ENCODE data around the gene RGS12. TPM values are rescaled to one million over a fixed set of nuclear protein-coding genes. Genes with fewer than 3 reads are reported as not detected.

Gene RGS12
- total RNA-seq, 1 donor from 2014 or later, result 81.9 TPM

DNA sequence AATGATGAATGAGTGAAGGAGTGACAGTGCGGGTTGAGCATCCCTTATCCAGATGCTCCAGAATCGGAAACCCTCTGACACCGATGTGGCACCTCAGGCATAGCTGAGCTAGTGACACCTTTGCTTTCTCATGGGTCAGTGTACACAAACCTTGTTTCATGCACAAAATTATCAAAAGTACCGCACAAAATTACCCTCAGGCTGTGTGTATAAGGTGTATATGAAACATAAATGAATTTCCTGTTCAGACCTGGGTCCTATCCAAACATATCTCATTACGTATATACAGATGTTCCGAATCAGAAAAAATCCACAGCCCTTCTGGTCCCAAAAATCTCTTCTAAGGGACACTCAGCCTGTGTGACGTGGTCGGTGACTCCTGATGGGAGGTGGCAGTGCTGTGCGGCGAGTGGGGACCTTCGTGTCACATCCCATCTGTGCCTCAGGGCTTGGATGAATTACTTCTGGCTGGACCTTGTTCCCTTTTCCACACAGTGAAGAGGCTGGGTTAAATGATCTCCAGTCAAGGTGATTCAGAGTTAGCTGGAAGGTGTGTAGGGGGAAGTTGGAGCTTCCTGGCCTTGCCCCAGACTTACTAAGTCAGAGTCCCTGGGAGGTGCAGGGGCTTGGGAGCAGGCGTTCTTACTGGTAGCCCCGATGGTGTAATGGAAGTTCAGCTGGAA, 18.8 kb downstream of the RGS12 start:
- no peak overlapping the region for H3K4me3 Mint-ChIP-seq
- H3K9me3 Mint-ChIP-seq, result no peaks in the 10 kb centered on the region
- peak in 1 of 2 experiments; percentile 7 for DNase-seq (ENCODE audit: low spot score in 2 of 2, unreplicated experiment in 2 of 2)

DNA sequence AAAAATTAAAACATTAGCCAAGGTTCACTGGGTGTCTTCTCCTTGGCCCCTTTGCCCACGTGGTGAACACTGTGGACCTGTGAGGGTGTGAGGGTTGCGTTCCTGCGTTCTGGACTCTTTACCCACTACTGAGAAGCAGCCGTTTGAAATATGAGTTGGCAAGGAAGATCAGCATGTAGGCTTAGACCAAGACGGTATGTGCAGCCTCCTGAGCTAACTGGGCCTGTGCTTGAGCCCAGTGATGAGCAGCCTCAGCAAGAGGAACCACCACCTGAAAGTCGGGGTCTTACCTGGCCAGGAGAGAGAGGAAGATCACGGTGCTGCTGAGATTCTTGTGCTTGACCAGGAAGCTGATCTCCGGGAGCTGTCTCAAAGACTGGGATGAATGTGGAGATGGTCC, 19.5 kb downstream of the RGS12 start:
- peak in 1 of 2 experiments; percentile 13 for DNase-seq (ENCODE audit: low spot score in 2 of 2, unreplicated experiment in 2 of 2)
- Mint-ChIP-seq H3K27ac (no peak overlapping the region), H3K4me3 (no peak overlapping the region), H3K36me3 (peaks cover 12% of the 10 kb centered on the region), H3K27me3 (ENCODE audit: low read depth) (no peaks in the 10 kb centered on the region), H3K9me3 (no peaks in the 10 kb centered on the region), H3K4me1 (peaks cover 6% of the 10 kb centered on the region)
- TF ChIP-seq, protein P1, sequence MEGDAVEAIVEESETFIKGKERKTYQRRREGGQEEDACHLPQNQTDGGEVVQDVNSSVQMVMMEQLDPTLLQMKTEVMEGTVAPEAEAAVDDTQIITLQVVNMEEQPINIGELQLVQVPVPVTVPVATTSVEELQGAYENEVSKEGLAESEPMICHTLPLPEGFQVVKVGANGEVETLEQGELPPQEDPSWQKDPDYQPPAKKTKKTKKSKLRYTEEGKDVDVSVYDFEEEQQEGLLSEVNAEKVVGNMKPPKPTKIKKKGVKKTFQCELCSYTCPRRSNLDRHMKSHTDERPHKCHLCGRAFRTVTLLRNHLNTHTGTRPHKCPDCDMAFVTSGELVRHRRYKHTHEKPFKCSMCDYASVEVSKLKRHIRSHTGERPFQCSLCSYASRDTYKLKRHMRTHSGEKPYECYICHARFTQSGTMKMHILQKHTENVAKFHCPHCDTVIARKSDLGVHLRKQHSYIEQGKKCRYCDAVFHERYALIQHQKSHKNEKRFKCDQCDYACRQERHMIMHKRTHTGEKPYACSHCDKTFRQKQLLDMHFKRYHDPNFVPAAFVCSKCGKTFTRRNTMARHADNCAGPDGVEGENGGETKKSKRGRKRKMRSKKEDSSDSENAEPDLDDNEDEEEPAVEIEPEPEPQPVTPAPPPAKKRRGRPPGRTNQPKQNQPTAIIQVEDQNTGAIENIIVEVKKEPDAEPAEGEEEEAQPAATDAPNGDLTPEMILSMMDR (IDR thresholded peaks at IDR 0.05; ENCODE audit: unreplicated experiment), result no peak

More for the DNA sequence above, 18.8 kb downstream of the RGS12 start:
- TF ChIP-seq, protein P1 (IDR thresholded peaks at IDR 0.05; ENCODE audit: unreplicated experiment), result no peak
- peaks cover 6% of the 10 kb centered on the region for H3K4me1 Mint-ChIP-seq
- H3K36me3 Mint-ChIP-seq, result peaks cover 8% of the 10 kb centered on the region
- H3K27ac Mint-ChIP-seq, result no peak overlapping the region
- no peaks in the 10 kb centered on the region for H3K27me3 Mint-ChIP-seq (ENCODE audit: low read depth)

DNA sequence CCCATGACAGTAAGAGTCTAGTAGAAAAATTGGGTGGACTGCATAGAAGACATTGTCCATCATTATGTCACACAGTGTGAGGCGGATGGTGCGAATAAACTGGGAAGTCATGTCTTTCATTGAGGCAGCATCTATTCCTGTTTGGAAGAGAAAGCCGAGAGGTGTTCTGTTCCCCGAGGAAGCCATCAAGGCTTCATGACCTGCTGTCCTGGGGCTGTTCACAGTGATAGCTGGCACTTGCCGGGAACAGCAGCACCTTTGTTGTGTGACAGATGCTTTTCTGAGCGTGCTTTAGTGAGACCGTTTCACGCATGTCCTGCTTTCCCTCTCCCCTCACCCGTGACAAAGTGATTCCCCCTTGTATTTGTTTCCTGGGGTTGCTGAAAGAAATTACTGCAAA, 20.3 kb downstream of the RGS12 start:
- H3K4me3 Mint-ChIP-seq, result no peak overlapping the region

DNA sequence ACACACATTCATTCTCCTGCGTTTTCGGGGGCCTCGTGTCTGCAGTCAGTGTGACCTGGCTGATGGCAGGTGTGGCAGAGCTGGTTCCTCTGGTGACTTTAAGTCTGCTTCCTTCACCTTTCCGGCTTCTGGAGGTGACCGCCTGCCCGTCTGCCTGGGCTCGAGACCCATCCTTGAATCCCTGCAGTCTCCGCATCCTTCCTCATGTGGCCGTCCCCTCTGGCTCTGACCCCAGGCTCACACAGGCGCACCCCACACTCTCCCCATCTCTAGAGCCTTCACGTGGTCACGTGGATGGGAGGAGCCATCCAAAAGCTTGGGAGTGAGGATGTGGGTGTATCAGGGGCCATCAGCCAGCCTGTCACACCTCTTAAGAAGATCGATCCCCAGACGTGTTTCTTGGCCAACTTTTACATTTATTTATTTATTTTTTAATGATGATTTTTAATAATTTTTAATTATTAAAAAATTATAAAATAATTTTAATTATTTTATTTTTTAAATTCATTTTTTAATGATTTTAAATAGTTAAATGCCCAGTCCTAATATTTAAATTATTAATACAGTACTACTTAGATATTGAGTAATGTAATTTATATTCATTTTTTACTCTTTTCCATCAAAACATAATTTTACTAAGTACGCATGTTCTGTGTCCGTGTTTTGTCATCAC, 20.9 kb downstream of the RGS12 start:
- no peak overlapping the region for H3K27ac Mint-ChIP-seq
- H3K36me3 Mint-ChIP-seq, result peaks cover 12% of the 10 kb centered on the region
- no peaks in the 10 kb centered on the region for H3K27me3 Mint-ChIP-seq (ENCODE audit: low read depth)
- DNase-seq (ENCODE audit: low spot score in 2 of 2, unreplicated experiment in 2 of 2), result peak in 1 of 2 experiments; percentile 21
- TF ChIP-seq, protein P1 (IDR thresholded peaks at IDR 0.05; ENCODE audit: unreplicated experiment), result no peak
- H3K4me1 Mint-ChIP-seq, result peaks cover 3% of the 10 kb centered on the region
- H3K9me3 Mint-ChIP-seq, result no peaks in the 10 kb centered on the region
- H3K4me3 Mint-ChIP-seq, result no peak overlapping the region

More for the DNA sequence above, 20.3 kb downstream of the RGS12 start:
- Mint-ChIP-seq H3K9me3 (no peaks in the 10 kb centered on the region), H3K27ac (no peak overlapping the region), H3K4me1 (peaks cover 5% of the 10 kb centered on the region), H3K27me3 (ENCODE audit: low read depth) (no peaks in the 10 kb centered on the region), H3K36me3 (peaks cover 12% of the 10 kb centered on the region)
- TF ChIP-seq, protein P1 (IDR thresholded peaks at IDR 0.05; ENCODE audit: unreplicated experiment), result no peak
- DNase-seq (ENCODE audit: low spot score in 2 of 2, unreplicated experiment in 2 of 2), result peak in 1 of 2 experiments; percentile 31

DNA sequence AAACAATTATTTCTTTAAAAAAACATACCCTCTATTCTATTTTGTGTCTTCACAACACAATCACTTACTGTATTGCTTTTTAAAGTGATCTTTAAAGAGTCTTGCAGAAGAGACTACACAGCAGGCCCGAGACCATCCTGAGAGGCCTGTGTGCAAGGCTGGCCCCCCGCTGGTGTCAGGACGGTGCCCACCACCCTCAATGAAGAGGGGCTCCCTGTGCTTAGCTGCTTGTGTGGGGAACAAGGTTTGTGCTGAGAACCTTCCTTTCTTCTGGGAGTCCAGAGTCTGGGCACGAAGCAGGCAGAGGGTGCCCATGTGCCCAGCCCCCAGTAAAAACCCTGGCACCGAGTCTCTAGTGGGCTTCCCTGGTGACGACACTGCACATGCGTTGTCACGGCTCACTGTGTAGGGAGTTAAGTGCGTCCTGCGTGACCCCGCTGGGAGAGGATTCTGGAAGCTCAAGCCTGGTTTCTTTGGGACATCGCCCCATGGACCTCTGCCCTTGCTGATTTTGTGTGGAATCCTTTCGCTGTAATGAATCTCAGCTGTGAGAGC, 22.0 kb downstream of the RGS12 start:
- H3K27me3 Mint-ChIP-seq (ENCODE audit: low read depth), result no peaks in the 10 kb centered on the region
- H3K9me3 Mint-ChIP-seq, result no peaks in the 10 kb centered on the region
- H3K4me3 Mint-ChIP-seq, result no peak overlapping the region
- no peak overlapping the region for H3K27ac Mint-ChIP-seq
- TF ChIP-seq, protein P1 (IDR thresholded peaks at IDR 0.05; ENCODE audit: unreplicated experiment), result no peak
- H3K36me3 Mint-ChIP-seq, result peaks cover 16% of the 10 kb centered on the region
- H3K4me1 Mint-ChIP-seq, result no peaks in the 10 kb centered on the region
- peak in 1 of 2 experiments; percentile 29 for DNase-seq (ENCODE audit: low spot score in 2 of 2, unreplicated experiment in 2 of 2)
